Progenitor cell of endocrine pancreas (in vitro differentiated cells): ENCODE results near the gene LRGUK. TPM values are rescaled to one million over a fixed set of nuclear protein-coding genes. Genes with fewer than 3 reads are reported as not detected.

Experiments
- DNase-seq: peaks from one replicate; pipeline ENCODE4 v3.0.0; 2021; ENCODE audit warnings: low spot score; ENCODE audit not compliant: unreplicated experiment
- H3K27ac Mint-ChIP-seq: 2 replicates; pipeline ENCODE4 v1.8.0; 2021; ENCODE audit warnings: mild to moderate bottlenecking, moderate library complexity, mixed read lengths
- H3K27me3 Mint-ChIP-seq: 2 replicates; pipeline ENCODE4 v1.8.0; 2021; ENCODE audit warnings: mixed read lengths
- H3K36me3 Mint-ChIP-seq: 2 replicates; pipeline ENCODE4 v1.8.0; 2022; ENCODE audit warnings: mixed read lengths; ENCODE audit not compliant: insufficient read depth
- H3K4me1 Mint-ChIP-seq: 2 replicates; pipeline ENCODE4 v1.8.0; 2021; ENCODE audit warnings: low read depth, mixed read lengths
- H3K4me3 Mint-ChIP-seq: 2 replicates; pipeline ENCODE4 v1.8.0; 2021; ENCODE audit warnings: low read depth, mild to moderate bottlenecking, moderate library complexity, mixed read lengths
- H3K9me3 Mint-ChIP-seq: 2 replicates; pipeline ENCODE4 v1.8.0; 2021; ENCODE audit warnings: low read depth, mixed read lengths
- total RNA-seq: library from RNA; stranded (reverse); gene quantifications from 2 replicates; pipeline ENCODE4 v1.2.1, GENCODE V29; 2021
- TF ChIP-seq, protein P1 (sequence below): fragments of 200-600 bp; sonication (generic); IDR thresholded peaks from one replicate; pipeline ENCODE4 v1.5.0; 2021; ENCODE audit warnings: antibody characterized with exemption, mild to moderate bottlenecking; ENCODE audit not compliant: unreplicated experiment

Gene LRGUK
- total RNA-seq, 1 donor from 2014 or later, result 2.6 TPM

DNA sequence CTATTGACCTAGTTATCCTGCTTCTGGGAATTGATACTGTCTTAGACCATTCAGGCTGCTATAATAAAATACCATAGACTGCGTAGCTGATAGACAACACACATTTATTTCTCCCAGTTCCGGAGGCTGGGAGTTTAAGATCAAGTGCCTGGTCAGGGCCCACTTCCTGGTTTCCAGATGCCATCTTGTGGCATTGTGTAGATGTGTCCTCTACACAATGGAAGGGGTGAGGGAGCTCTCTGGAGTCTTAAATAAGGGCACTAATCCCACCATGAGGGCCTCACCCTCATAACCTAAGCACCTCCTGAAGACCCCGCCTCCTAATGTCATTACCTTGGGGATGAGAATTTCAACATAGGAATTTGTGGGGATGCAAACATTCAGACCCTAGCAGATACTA, 127.2 kb downstream of the LRGUK start:
- TF ChIP-seq, protein P1, sequence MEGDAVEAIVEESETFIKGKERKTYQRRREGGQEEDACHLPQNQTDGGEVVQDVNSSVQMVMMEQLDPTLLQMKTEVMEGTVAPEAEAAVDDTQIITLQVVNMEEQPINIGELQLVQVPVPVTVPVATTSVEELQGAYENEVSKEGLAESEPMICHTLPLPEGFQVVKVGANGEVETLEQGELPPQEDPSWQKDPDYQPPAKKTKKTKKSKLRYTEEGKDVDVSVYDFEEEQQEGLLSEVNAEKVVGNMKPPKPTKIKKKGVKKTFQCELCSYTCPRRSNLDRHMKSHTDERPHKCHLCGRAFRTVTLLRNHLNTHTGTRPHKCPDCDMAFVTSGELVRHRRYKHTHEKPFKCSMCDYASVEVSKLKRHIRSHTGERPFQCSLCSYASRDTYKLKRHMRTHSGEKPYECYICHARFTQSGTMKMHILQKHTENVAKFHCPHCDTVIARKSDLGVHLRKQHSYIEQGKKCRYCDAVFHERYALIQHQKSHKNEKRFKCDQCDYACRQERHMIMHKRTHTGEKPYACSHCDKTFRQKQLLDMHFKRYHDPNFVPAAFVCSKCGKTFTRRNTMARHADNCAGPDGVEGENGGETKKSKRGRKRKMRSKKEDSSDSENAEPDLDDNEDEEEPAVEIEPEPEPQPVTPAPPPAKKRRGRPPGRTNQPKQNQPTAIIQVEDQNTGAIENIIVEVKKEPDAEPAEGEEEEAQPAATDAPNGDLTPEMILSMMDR, result no peak
- Mint-ChIP-seq H3K9me3 (peaks cover 3% of the 10 kb centered on the region), H3K4me3 (no peak overlapping the region), H3K27ac (no peak overlapping the region), H3K36me3 (peaks cover 1% of the 10 kb centered on the region), H3K27me3 (no peaks in the 10 kb centered on the region), H3K4me1 (no peaks in the 10 kb centered on the region)
- no peak for DNase-seq

DNA sequence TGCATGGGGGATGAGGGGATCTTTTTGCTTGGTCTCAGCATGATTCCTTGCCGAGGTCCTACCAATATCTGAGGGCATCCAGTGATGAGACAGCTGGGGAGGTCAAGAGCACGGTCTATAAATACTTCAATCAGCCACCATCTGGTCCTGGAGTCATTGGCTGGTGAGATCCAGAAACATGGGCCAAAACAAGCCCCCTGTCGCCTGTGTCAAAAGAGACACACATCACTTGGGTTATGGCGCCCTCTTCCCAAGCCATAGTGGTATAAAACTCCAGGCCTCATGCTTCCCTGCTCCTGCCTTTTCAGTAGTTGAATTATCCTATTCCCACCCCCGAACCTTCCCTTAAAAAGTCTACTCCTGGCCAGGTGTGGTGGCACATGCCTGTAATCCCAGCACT, 128.7 kb downstream of the LRGUK start:
- Mint-ChIP-seq H3K4me1 (no peaks in the 10 kb centered on the region), H3K9me3 (peaks cover 3% of the 10 kb centered on the region), H3K27ac (no peak overlapping the region), H3K4me3 (no peak overlapping the region), H3K27me3 (no peaks in the 10 kb centered on the region), H3K36me3 (peaks cover 1% of the 10 kb centered on the region)
- DNase-seq, result no peak
- TF ChIP-seq, protein P1, result no peak

DNA sequence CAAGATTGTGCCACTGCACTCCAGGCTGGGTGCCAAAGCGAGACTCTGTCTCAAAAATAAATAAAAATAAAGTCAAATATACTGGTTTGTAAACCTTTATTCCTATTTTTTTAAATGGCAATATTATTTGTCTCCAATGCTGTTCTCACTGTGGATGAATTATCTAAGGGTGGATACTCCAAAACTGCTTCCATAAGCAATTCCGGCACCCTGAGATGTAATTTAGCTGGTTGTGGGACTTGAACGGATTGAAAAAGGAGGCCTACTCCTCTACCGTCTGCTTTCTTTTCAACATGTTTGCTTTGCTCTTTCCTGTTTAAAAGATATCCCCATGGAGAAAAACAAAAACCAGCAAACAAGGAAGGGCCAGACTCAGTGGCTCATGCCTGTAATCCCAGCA, 135.2 kb downstream of the LRGUK start:
- Mint-ChIP-seq H3K36me3 (no peaks in the 10 kb centered on the region), H3K27me3 (no peaks in the 10 kb centered on the region), H3K4me1 (no peaks in the 10 kb centered on the region), H3K4me3 (no peak overlapping the region), H3K27ac (no peak overlapping the region), H3K9me3 (peaks cover 12% of the 10 kb centered on the region)
- TF ChIP-seq, protein P1, result no peak
- DNase-seq, result no peak

DNA sequence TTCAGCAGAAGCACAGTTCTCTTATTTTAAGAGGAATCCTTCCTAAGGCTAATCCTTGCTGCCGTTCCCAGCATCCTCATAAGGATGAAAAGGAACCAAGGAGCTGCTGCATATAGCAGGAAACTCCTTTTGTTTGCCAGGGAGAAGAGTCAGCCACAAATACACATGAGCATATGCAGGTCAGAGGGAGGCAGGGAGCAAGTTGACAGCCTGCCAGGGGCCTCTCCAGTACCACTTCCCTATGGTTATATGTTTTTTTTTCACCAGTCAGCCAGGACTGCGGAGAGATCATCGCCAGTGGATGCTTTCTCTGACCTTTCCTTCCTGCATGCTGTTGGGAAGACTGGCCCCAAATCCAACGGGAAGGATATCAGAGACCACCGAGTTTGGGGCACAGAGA, 149.8 kb downstream of the LRGUK start:
- Mint-ChIP-seq H3K9me3 (no peaks in the 10 kb centered on the region), H3K27ac (no peak overlapping the region), H3K4me1 (peaks cover 30% of the 10 kb centered on the region), H3K4me3 (no peak overlapping the region), H3K27me3 (no peaks in the 10 kb centered on the region), H3K36me3 (no peaks in the 10 kb centered on the region)
- no peak for DNase-seq
- TF ChIP-seq, protein P1, result no peak

DNA sequence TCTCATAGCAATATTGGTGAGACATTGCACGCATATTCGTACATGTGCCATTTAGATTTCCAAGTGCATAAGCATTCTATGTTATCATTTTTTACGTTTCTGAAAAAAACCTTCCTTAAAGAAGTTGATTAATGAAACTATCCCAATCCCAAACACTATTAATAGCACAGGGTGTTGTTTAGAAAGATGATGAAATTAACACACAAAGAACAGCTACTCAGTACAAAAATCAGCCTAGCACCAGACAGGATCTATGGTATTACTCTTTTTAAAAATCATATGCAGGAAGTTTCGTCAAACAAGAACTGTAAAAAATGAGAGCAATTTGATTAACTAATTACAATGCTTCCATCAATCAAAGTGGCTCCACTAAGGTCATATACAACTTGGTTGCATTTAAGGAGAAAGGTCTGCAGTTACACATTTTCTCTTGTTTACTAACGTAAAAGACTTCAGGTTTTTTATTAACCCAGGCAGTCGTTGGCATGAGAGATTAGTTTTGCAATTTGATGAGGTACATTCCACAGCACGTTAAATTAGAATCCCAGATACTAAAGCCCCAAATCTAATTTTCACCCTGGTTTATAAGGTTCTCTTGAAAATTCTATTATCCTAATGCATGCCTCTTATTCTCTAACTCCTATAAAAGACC, 151.5 kb downstream of the LRGUK start:
- H3K36me3 Mint-ChIP-seq, result peaks cover 2% of the 10 kb centered on the region
- peaks cover 30% of the 10 kb centered on the region for H3K4me1 Mint-ChIP-seq
- no peaks in the 10 kb centered on the region for H3K27me3 Mint-ChIP-seq
- no peak for DNase-seq
- no peak overlapping the region for H3K4me3 Mint-ChIP-seq
- H3K27ac Mint-ChIP-seq, result no peak overlapping the region
- H3K9me3 Mint-ChIP-seq, result peaks cover 3% of the 10 kb centered on the region
- TF ChIP-seq, protein P1, result no peak
